ENCODE results near the gene TAX1BP1.

DNA sequence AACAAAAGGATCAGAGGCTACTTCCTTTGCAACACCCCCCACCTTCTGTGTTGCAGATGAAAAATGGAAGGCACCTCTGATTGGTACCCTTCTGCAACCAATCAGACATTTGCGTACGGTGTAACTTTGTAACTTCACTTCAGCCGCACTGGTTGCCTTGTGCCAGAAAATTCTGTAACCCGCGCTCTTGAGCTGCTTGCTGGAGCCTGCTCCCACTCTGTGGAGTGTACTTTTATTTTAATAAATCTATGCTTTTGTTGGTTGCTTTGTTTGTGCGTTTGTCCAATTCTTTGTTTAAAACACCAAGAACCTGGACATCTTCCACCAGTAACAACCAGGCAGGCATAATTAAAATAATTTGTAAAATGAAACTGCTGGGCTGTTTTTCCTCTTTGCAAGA, 31.5 kb upstream of the TAX1BP1 start:
- TF ChIP-seq, protein P1, sequence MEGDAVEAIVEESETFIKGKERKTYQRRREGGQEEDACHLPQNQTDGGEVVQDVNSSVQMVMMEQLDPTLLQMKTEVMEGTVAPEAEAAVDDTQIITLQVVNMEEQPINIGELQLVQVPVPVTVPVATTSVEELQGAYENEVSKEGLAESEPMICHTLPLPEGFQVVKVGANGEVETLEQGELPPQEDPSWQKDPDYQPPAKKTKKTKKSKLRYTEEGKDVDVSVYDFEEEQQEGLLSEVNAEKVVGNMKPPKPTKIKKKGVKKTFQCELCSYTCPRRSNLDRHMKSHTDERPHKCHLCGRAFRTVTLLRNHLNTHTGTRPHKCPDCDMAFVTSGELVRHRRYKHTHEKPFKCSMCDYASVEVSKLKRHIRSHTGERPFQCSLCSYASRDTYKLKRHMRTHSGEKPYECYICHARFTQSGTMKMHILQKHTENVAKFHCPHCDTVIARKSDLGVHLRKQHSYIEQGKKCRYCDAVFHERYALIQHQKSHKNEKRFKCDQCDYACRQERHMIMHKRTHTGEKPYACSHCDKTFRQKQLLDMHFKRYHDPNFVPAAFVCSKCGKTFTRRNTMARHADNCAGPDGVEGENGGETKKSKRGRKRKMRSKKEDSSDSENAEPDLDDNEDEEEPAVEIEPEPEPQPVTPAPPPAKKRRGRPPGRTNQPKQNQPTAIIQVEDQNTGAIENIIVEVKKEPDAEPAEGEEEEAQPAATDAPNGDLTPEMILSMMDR (IDR thresholded peaks at IDR 0.05), result no peak
- TF ChIP-seq SP1 (CRISPR knock-in tag; conservative IDR thresholded peaks at IDR 0.05) (no peak), CREB1 (CRISPR knock-in tag; IDR thresholded peaks at IDR 0.05) (no peak), TEAD1 (CRISPR knock-in tag; IDR thresholded peaks at IDR 0.05) (no peak), ZBTB21 (CRISPR knock-in tag; IDR thresholded peaks at IDR 0.05; ENCODE audit: borderline replicate concordance) (no peak), CREM (CRISPR knock-in tag; IDR thresholded peaks at IDR 0.05) (no peak), OVOL2 (CRISPR knock-in tag; IDR thresholded peaks at IDR 0.05; ENCODE audit: borderline replicate concordance) (no peak), FOXJ3 (CRISPR knock-in tag; IDR thresholded peaks at IDR 0.05; ENCODE audit: borderline replicate concordance) (no peak)
- TF ChIP-seq, protein P2, sequence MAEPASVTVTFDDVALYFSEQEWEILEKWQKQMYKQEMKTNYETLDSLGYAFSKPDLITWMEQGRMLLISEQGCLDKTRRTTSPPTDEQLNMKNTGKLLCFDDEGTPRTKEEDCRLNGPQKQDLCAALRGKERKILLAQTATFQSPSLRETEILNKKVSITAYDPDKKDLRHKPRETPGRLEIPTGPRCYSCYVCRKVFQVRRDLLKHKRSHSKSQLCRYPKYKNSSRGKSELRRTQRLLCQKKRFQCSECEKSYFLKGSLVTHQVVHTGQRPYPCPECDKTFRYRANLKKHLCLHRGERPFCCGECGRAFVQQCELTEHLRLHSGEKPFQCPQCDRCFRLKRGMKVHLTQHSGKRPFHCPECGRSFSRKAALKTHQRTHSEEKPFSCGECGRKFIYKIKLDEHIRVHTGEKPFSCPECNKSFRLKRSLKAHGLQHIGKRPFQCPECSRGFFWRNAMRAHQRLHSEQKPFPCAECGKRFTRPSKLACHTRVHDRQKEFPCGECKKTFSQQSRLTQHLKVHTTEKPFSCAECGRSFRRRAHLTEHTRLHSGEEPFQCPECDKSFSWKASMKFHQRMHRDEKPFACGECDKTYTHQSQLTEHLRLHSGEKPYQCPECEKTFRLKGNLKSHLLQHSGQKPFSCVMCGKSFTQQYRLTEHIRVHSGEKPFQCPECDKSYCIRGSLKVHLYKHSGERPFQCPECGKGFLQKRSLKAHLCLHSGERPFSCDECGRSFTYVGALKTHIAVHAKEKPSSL (CRISPR knock-in tag; conservative IDR thresholded peaks at IDR 0.05), result no peak
- TF ChIP-seq, protein P3, sequence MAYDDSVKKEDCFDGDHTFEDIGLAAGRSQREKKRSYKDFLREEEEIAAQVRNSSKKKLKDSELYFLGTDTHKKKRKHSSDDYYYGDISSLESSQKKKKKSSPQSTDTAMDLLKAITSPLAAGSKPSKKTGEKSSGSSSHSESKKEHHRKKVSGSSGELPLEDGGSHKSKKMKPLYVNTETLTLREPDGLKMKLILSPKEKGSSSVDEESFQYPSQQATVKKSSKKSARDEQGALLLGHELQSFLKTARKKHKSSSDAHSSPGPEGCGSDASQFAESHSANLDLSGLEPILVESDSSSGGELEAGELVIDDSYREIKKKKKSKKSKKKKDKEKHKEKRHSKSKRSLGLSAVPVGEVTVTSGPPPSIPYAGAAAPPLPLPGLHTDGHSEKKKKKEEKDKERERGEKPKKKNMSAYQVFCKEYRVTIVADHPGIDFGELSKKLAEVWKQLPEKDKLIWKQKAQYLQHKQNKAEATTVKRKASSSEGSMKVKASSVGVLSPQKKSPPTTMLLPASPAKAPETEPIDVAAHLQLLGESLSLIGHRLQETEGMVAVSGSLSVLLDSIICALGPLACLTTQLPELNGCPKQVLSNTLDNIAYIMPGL (CRISPR knock-in tag; IDR thresholded peaks at IDR 0.05), result no peak
- TF ChIP-seq, protein P4, sequence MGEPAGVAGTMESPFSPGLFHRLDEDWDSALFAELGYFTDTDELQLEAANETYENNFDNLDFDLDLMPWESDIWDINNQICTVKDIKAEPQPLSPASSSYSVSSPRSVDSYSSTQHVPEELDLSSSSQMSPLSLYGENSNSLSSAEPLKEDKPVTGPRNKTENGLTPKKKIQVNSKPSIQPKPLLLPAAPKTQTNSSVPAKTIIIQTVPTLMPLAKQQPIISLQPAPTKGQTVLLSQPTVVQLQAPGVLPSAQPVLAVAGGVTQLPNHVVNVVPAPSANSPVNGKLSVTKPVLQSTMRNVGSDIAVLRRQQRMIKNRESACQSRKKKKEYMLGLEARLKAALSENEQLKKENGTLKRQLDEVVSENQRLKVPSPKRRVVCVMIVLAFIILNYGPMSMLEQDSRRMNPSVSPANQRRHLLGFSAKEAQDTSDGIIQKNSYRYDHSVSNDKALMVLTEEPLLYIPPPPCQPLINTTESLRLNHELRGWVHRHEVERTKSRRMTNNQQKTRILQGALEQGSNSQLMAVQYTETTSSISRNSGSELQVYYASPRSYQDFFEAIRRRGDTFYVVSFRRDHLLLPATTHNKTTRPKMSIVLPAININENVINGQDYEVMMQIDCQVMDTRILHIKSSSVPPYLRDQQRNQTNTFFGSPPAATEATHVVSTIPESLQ (CRISPR knock-in tag; IDR thresholded peaks at IDR 0.05), result no peak
- TF ChIP-seq, protein P5, sequence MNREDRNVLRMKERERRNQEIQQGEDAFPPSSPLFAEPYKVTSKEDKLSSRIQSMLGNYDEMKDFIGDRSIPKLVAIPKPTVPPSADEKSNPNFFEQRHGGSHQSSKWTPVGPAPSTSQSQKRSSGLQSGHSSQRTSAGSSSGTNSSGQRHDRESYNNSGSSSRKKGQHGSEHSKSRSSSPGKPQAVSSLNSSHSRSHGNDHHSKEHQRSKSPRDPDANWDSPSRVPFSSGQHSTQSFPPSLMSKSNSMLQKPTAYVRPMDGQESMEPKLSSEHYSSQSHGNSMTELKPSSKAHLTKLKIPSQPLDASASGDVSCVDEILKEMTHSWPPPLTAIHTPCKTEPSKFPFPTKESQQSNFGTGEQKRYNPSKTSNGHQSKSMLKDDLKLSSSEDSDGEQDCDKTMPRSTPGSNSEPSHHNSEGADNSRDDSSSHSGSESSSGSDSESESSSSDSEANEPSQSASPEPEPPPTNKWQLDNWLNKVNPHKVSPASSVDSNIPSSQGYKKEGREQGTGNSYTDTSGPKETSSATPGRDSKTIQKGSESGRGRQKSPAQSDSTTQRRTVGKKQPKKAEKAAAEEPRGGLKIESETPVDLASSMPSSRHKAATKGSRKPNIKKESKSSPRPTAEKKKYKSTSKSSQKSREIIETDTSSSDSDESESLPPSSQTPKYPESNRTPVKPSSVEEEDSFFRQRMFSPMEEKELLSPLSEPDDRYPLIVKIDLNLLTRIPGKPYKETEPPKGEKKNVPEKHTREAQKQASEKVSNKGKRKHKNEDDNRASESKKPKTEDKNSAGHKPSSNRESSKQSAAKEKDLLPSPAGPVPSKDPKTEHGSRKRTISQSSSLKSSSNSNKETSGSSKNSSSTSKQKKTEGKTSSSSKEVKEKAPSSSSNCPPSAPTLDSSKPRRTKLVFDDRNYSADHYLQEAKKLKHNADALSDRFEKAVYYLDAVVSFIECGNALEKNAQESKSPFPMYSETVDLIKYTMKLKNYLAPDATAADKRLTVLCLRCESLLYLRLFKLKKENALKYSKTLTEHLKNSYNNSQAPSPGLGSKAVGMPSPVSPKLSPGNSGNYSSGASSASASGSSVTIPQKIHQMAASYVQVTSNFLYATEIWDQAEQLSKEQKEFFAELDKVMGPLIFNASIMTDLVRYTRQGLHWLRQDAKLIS (CRISPR knock-in tag; IDR thresholded peaks at IDR 0.05; ENCODE audit: borderline replicate concordance), result no peak
- TF ChIP-seq, protein P6, sequence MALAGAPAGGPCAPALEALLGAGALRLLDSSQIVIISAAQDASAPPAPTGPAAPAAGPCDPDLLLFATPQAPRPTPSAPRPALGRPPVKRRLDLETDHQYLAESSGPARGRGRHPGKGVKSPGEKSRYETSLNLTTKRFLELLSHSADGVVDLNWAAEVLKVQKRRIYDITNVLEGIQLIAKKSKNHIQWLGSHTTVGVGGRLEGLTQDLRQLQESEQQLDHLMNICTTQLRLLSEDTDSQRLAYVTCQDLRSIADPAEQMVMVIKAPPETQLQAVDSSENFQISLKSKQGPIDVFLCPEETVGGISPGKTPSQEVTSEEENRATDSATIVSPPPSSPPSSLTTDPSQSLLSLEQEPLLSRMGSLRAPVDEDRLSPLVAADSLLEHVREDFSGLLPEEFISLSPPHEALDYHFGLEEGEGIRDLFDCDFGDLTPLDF (CRISPR knock-in tag; IDR thresholded peaks at IDR 0.05), result no peak
- TF ChIP-seq, protein P7, sequence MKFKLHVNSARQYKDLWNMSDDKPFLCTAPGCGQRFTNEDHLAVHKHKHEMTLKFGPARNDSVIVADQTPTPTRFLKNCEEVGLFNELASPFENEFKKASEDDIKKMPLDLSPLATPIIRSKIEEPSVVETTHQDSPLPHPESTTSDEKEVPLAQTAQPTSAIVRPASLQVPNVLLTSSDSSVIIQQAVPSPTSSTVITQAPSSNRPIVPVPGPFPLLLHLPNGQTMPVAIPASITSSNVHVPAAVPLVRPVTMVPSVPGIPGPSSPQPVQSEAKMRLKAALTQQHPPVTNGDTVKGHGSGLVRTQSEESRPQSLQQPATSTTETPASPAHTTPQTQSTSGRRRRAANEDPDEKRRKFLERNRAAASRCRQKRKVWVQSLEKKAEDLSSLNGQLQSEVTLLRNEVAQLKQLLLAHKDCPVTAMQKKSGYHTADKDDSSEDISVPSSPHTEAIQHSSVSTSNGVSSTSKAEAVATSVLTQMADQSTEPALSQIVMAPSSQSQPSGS (CRISPR knock-in tag; IDR thresholded peaks at IDR 0.05; ENCODE audit: borderline replicate concordance, low read depth), result no peak
